Measurements from ENCODE around the gene CD99.
"Not testable (repeated sequence)": the region's sequence is repeated elsewhere in the genome, so short reads cannot be mapped to it uniquely, and the experiment has no call there.

CD99 gene

GRCh38 chrX:2733286-2733685, 42.2 kb downstream of the CD99 start:
- no peak for DNase-seq

GRCh38 chrX:2735270-2735669, 44.2 kb downstream of the CD99 start:
- no peak for DNase-seq

GRCh38 chrX:2740672-2741071, 49.6 kb downstream of the CD99 start:
- no peak for DNase-seq

DNA sequence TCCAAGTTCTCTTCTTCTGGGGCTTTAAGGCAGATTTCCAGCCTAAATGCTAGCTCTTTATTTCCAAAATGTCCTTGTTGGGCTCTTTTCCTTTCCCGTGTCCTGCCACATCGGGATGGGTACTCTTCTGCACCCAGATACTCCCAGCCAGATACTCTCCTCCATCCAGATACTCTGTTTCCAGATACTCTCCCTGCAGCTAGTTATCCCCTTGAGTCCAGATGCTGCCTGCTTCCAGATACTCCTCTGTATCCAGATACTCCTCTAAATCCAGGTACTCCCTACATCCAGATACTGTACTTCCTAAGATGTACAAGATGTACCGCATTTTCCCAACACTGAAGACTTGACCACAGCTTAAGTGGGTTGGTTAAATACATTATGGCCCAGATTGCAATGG, 50.3 kb downstream of the CD99 start:
- DNase-seq, result no peak

DNA sequence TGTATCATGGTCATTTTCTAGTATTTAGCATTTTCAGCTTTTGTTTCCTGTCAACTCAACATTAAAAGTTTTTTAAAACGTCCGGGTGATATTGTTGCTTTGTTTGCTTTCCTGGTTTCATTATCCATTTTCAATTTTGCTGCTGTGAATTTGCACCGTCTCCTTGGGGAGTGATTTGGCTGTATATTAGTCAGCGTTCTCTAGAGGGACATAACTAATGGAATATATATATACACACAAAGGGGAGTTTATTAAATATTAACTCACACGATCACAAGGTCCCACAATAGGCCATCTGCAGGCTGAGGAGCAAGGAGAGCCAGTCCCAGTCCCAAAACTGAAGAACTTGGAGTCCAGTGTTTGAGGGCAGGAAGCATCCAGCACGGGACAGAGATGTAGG, 55.2 kb downstream of the CD99 start:
- not testable (repeated sequence) for DNase-seq

- no peak for DNase-seq
Observed at GRCh38 chrX:2748171-2748814, 57.2 kb downstream of the CD99 start.

DNA sequence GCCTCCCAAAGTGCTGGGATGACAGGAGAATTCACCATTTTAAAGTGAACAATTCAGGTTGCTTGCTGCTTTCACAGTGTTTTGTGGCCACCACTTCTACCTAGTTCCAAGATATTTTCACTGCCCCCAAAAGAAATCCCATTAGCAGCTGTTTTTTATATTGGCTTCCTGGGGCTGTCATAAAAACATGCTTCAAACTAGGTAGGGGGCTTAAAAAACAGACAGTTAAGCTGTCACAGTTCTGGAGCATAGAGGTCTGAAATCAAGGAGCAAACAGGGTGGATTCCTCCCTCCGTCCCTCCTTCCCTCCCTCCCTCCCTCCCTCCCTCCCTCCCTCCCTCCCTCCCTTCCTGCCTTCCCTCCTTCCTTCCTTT, 57.7 kb downstream of the CD99 start:
- no peak for DNase-seq

DNA sequence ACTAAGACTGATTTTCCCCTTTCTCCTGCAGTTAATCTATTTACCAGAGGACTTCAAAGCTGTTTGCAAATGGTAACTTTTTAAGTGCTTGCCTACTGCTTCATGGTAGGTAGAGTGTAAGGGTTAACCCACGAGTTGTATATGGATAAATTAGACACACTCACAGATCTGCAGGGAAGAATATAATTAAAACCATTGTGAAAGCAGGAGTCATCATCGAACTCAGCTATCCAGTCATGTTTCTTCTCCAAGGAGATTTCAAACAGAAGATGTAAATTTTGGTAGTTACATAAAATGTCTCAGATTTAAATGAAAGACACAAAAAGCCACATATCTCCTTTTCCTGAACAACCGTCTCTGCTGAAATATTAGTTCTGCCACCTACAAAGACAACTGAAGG, 60.2 kb downstream of the CD99 start:
- no peak for DNase-seq

- not testable (repeated sequence) for DNase-seq
Observed at GRCh38 chrX:2751874-2752300, 60.8 kb downstream of the CD99 start, which contains the start of gene XG. Gene XG (plus strand): TSS chrX:2752040. CDS start chrX:2752275, 235 bp downstream.

DNA sequence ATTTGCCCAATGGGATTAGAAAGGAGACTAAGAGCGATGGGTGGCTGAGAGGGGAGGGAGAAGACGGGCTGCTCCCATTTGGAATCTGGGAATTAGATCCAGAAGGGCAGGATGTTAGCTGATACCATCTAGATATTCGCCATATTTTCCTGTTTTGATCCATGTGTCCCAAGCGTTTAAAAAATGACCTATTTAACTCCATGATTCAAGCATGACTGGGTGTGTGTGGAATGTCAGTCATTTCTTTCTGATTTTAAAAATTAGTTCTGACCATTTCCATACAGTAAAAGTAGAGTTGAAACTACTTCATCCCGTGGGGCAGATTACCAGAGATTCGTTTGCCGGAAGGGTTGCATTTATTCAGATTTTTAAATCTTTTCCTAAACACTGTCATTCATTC, 61.3 kb downstream of the CD99 start:
- not testable (repeated sequence) for DNase-seq

GRCh38 chrX:2755163-2755715, 64.1 kb downstream of the CD99 start:
- not testable (repeated sequence) for DNase-seq

- no peak for DNase-seq
Observed at GRCh38 chrX:2756548-2756947, 65.5 kb downstream of the CD99 start.

- DNase-seq, result no peak
Observed at GRCh38 chrX:2761246-2761645, 70.2 kb downstream of the CD99 start.

GRCh38 chrX:2762671-2763070, 71.6 kb downstream of the CD99 start:
- not testable (repeated sequence) for DNase-seq

DNA sequence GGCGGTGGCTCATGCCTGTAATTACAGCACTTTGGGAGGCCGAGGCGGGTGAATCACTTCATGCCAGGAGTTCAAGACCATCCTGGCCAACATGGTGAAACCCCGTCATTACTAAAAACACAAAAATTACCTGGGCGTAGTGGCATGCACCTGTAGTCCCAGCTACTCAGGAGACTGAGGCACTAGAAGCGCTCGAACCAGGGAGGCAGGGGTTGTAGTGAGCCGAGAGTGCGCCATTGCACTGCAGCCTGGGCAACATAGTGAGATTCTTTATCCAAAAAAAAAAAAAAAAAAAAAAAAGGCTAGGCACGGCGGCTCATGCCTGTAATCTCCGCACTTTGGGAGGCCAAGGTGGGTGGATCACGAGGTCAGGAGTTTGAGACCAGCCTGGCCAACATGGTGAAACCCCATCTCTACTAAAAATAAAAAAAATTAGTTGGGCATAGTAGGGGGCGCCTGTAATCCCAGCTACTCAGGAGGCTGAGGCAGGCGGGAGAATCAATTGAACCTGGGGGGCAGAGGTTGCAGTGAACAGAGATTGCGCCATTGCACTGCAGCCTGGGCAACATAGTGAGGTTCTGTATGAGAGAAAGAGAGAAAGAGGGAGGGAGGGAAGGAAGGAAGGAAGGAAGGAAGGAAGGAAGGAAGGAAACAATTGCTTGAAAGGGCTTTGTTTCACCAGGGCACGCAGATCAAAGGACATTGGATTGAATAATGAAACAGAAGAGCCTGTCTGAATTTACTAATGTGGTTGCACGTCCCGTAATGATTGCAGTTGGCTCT, 73.9 kb downstream of the CD99 start:
- not testable (repeated sequence) for DNase-seq

GRCh38 chrX:2765549-2765830, 74.4 kb downstream of the CD99 start:
- DNase-seq, result no peak

DNA sequence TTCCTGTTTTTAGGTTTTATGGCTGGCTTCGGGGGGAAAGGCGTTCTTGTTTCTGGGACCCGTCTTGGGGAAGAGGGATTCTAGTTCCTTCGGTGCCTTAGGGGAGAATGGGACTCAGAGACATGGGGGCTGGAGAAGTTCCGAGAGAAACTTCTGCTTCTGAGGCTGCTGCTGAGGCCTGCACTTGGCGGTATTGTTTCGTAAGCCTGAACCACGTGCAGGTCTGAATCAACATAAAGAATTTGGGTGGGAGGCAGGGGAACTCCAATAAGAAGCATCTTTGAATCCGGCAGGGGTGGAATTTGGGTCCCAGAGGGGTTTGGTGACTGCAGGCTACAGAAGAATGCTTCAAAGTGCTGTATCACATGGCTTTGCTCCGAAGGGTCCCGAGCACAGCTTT, 75.8 kb downstream of the CD99 start:
- DNase-seq, result no peak

DNA sequence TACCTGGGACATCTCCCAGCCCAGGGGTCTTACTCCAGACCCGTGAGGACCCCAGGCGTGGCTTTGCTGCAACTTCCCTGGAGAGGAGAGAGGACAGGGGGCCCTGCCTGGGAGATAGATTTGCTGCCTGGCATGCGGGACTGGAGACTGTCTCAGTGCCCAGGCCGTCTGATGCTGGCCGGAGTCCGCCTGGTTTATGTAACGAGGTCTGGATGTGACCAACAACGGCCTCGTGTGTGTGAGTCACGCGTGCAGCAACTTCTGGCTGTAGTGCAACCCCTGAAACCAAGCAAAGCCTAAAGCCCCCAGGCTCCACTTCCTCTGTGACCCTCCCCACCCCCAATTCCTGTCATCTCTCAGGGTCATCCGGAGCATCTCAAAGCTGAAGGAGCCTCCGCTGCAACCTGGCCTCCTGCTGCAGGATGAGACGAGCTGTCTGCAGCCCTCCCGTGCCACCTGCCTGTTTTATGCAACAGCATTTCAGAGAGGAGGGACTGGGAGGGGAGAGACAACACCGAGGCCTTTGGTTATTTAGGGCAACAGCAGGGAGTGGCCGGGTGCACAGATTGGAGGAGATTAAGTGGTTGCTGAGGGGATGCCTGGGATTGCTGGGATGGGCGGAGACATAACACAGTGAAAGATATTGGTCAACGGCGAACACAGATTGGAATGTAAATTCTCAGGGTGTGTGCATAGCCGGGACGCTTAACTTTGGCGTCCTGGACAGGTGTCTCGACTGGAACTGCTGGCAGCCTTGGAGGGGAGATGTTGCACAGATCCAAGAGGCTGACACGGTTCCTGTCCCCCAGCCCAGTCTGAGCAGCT, 76.7 kb downstream of the CD99 start:
- no peak for DNase-seq

DNA sequence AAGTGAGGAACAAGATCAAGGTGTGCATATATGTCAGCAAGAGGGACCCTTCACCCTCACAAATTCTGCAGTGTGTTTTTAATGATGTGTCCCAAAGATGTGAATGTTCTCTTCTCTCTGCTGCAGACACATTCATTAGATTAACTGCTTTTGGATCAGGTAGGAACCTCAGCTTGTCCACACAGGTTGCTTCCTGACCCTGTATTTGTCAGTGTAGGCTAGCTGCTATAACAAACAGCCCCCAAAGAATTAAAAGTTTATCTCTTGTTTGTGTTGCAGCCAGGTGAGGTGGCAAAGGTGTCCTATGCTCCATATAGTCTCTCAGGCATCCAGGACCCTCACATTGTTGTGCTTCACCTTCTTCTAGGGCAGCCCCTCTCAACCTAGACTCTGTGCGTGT, 78.5 kb downstream of the CD99 start:
- DNase-seq, result no peak

GRCh38 chrX:2773166-2774055, 82.3 kb downstream of the CD99 start:
- not testable (repeated sequence) for DNase-seq

- DNase-seq, result no peak
Observed at GRCh38 chrX:2774057-2774456, 83.0 kb downstream of the CD99 start.

- no peak for DNase-seq
Observed at GRCh38 chrX:2774776-2775175, 83.7 kb downstream of the CD99 start.
